ENCODE data around the gene SLC29A4.
A peak's percentile ranks its signal among the peaks of the same experiment; 100 is the strongest.
"Not testable (repeated sequence)": the region's sequence is repeated elsewhere in the genome, so short reads cannot be mapped to it uniquely, and the experiment has no call there.

SLC29A4 gene

DNA sequence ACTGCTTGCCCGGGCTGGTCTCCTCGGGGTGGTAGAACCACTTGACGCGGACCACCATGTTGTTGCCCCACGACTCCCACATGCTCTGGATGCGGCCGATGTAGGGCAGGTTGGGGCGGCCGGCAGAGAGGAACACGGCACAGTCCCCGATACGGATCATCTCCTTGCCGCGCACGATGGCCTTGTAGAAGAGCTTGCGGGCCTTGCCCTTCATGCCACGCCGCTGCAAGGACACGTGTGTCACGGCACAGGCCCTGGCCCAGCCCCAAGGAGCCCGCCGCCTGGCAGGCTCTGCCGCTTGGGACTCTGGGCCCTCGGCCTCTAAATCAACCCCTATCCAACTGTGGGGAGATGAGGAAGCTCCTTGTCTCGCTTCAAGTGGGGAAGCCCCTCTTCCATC lies 26.4 kb downstream of the SLC29A4 start:
- no peak overlapping the region for H2AFZ ChIP-seq
- no peak overlapping the region for H3K9ac ChIP-seq
- H3K27me3 ChIP-seq (ENCODE audit: control insufficient read depth, insufficient read depth, low read length): no peaks in the 10 kb centered on the region
- no peak overlapping the region for H3K4me2 ChIP-seq (ENCODE audit: low read length)
- H3K27ac ChIP-seq: peak overlapping the region; percentile 50
- H3K4me1 ChIP-seq: peaks cover 7% of the 10 kb centered on the region
- no peak overlapping the region for H3K4me3 ChIP-seq (ENCODE audit: low read depth, low read length)
- H3K79me2 ChIP-seq: no peaks in the 10 kb centered on the region
- H3K36me3 ChIP-seq (ENCODE audit: control insufficient read depth, insufficient read depth, low read length): no peaks in the 10 kb centered on the region
- no peaks in the 10 kb centered on the region for H3K9me3 ChIP-seq (ENCODE audit: control insufficient read depth, low read length)
- TF ChIP-seq, protein P1, sequence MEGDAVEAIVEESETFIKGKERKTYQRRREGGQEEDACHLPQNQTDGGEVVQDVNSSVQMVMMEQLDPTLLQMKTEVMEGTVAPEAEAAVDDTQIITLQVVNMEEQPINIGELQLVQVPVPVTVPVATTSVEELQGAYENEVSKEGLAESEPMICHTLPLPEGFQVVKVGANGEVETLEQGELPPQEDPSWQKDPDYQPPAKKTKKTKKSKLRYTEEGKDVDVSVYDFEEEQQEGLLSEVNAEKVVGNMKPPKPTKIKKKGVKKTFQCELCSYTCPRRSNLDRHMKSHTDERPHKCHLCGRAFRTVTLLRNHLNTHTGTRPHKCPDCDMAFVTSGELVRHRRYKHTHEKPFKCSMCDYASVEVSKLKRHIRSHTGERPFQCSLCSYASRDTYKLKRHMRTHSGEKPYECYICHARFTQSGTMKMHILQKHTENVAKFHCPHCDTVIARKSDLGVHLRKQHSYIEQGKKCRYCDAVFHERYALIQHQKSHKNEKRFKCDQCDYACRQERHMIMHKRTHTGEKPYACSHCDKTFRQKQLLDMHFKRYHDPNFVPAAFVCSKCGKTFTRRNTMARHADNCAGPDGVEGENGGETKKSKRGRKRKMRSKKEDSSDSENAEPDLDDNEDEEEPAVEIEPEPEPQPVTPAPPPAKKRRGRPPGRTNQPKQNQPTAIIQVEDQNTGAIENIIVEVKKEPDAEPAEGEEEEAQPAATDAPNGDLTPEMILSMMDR (IDR thresholded peaks at IDR 0.05): no peak

DNA sequence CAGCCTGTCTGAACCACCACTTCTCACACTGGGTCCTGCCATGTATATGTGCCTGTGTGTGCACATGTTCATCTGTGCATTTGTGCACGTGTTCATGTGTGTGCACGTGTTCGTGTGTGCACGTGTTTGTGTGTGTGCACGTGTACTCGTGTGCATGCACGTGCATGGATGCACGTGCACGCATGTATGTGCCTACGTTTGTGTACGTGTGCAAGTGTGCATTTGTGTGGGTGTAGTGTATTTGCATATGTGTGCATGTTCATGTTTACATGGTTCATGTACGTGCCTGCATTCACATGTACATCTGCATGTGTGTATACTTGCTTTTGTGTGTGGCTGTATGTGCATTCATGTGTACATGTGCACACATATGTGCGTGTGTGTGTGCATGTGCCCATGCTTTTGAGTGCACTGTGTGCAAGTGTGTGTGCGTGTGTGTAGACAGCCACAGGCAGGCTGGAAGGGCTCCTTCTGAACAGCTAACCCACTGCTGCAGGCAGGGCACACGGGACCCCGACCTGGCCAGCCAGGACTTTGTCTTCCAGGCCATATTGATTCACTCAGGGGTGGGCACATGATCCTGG lies 28.2 kb downstream of the SLC29A4 start:
- Histone ChIP-seq H3K27me3 (ENCODE audit: control insufficient read depth, insufficient read depth, low read length) (no peaks in the 10 kb centered on the region), H3K79me2 (no peaks in the 10 kb centered on the region), H3K27ac (no peak overlapping the region), H3K4me3 (ENCODE audit: low read depth, low read length) (no peak overlapping the region), H2AFZ (no peak overlapping the region), H3K36me3 (ENCODE audit: control insufficient read depth, insufficient read depth, low read length) (no peaks in the 10 kb centered on the region), H3K9me3 (ENCODE audit: control insufficient read depth, low read length) (no peaks in the 10 kb centered on the region), H3K4me2 (ENCODE audit: low read length) (no peak overlapping the region), H3K9ac (no peak overlapping the region), H3K4me1 (peaks cover 7% of the 10 kb centered on the region)
- TF ChIP-seq, protein P1 (IDR thresholded peaks at IDR 0.05): no peak

DNA sequence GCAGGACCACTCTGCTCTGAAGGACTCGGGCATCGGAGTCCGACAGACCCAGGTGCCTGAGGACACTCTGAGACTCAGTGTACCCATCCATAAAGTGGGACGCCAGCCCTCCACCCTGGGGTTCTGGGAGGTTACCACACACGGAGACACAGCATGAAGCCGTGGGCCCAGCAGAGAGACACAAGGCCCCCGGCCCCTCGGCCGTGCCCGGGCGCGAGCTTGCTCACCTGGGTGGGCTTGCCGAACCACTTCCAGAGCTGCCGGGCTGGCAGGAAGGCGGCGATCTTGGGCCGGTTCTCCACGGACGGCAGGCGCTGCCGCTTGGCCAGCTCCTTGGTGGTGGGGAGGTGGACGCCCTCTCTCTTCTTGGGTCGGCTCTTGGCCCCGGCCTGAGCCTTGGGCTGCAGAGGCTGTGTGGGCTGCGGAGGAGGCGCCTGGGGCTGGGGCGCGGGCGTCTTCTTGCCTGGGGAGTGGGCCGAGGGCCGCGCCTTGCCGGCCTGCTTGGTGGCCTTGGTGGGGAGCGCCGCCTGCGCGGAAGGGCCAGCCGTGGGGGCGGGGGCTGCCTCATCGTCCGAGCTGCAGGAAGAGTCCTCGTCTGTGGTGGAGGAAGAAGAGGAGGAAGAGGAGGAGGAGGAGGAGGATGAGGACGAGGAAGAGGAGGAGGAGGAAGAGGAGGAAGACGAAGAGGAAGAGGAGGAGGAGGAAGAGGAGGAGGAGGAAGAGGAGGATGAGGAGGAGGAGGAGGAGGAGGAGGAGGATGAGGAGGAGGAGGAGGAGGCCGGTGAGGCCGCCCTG lies 29.7 kb downstream of the SLC29A4 start:
- H2AFZ ChIP-seq; H3K79me2 ChIP-seq; H3K4me2 ChIP-seq (ENCODE audit: low read length); H3K4me3 ChIP-seq (ENCODE audit: low read depth, low read length); H3K27ac ChIP-seq; H3K36me3 ChIP-seq (ENCODE audit: control insufficient read depth, insufficient read depth, low read length); H3K9me3 ChIP-seq (ENCODE audit: control insufficient read depth, low read length); H3K9ac ChIP-seq; H3K4me1 ChIP-seq; H3K27me3 ChIP-seq (ENCODE audit: control insufficient read depth, insufficient read depth, low read length): not testable (repeated sequence)

- not testable (repeated sequence) for H3K9me3 ChIP-seq (ENCODE audit: control insufficient read depth, low read length); H3K27me3 ChIP-seq (ENCODE audit: control insufficient read depth, insufficient read depth, low read length); H3K79me2 ChIP-seq; H3K9ac ChIP-seq; H3K4me3 ChIP-seq (ENCODE audit: low read depth, low read length); H3K27ac ChIP-seq; H3K4me1 ChIP-seq; H3K4me2 ChIP-seq (ENCODE audit: low read length); H2AFZ ChIP-seq; H3K36me3 ChIP-seq (ENCODE audit: control insufficient read depth, insufficient read depth, low read length)
These were observed 30.5 kb downstream of the SLC29A4 start for GRCh38 chr7:5313076-5313885.

GRCh38 chr7:5314864-5315263 lies 32.1 kb downstream of the SLC29A4 start:
- TF ChIP-seq, protein P1 (IDR thresholded peaks at IDR 0.05): no peak
- no peak overlapping the region for H3K9ac ChIP-seq
- H2AFZ ChIP-seq: no peak overlapping the region
- H3K4me3 ChIP-seq (ENCODE audit: low read depth, low read length): no peak overlapping the region
- no peak overlapping the region for H3K4me2 ChIP-seq (ENCODE audit: low read length)
- H3K79me2 ChIP-seq: no peaks in the 10 kb centered on the region
- no peaks in the 10 kb centered on the region for H3K27me3 ChIP-seq (ENCODE audit: control insufficient read depth, insufficient read depth, low read length)
- no peak overlapping the region for H3K27ac ChIP-seq
- H3K9me3 ChIP-seq (ENCODE audit: control insufficient read depth, low read length): no peaks in the 10 kb centered on the region
- H3K36me3 ChIP-seq (ENCODE audit: control insufficient read depth, insufficient read depth, low read length): no peaks in the 10 kb centered on the region
- no peaks in the 10 kb centered on the region for H3K4me1 ChIP-seq
